Hepatocyte (in vitro differentiated cells): ENCODE results near the gene CLEC14A. TPM values are rescaled to one million over a fixed set of nuclear protein-coding genes. Genes with fewer than 3 reads are reported as not detected.
A peak's percentile ranks its signal among the peaks of the same experiment; 100 is the strongest.

Experiments
- DNase-seq: peaks from one replicate; pipeline ENCODE4 v3.0.0-alpha.2; 2016; ENCODE audit warnings: low spot score
- H2AFZ ChIP-seq: fragments of 200-600 bp; sonication (generic); 2 replicates; pipeline ENCODE4 v1.6.0; 2016; ENCODE audit warnings: antibody characterized with exemption, mild to moderate bottlenecking
- H3K27ac ChIP-seq: fragments of 200-600 bp; sonication (generic); 2 replicates; pipeline ENCODE4 v1.5.1; 2016; ENCODE audit warnings: mild to moderate bottlenecking
- H3K27me3 ChIP-seq: fragments of 200-600 bp; sonication (generic); 2 replicates; pipeline ENCODE4 v1.6.1; 2016
- H3K36me3 ChIP-seq: fragments of 200-600 bp; sonication (generic); replicated peaks from 2 replicates; pipeline ENCODE4 v1.5.1; 2016; ENCODE audit warnings: low read depth; ENCODE audit not compliant: insufficient read depth
- H3K4me1 ChIP-seq: fragments of 200-600 bp; sonication (generic); 2 replicates; pipeline ENCODE4 v1.5.1; 2016; ENCODE audit warnings: mild to moderate bottlenecking, moderate library complexity; ENCODE audit not compliant: insufficient read depth
- H3K4me2 ChIP-seq: fragments of 200-600 bp; sonication (generic); 2 replicates; pipeline ENCODE4 v1.6.0; 2016
- H3K4me3 ChIP-seq: fragments of 200-600 bp; sonication (generic); 2 replicates; pipeline ENCODE4 v1.5.1; 2016; ENCODE audit warnings: mild to moderate bottlenecking
- H3K79me2 ChIP-seq: fragments of 200-600 bp; sonication (generic); 2 replicates; pipeline ENCODE4 v1.6.0; 2017; ENCODE audit warnings: mild to moderate bottlenecking
- H3K9me2 ChIP-seq: fragments of 200-600 bp; sonication (generic); replicated peaks from 2 replicates; pipeline ENCODE4 v1.6.0; 2017; ENCODE audit warnings: mild to moderate bottlenecking; ENCODE audit not compliant: insufficient read depth
- H3K9me3 ChIP-seq: fragments of 200-600 bp; sonication (generic); 2 replicates; pipeline ENCODE4 v1.5.1; 2016; ENCODE audit warnings: low read depth, mild to moderate bottlenecking
- H4K20me1 ChIP-seq: fragments of 200-600 bp; sonication (generic); 2 replicates; pipeline ENCODE4 v1.6.0; 2016; ENCODE audit warnings: mild to moderate bottlenecking; ENCODE audit not compliant: insufficient read depth, poor library complexity, severe bottlenecking
- CTCF ChIP-seq: fragments of 200-600 bp; sonication (generic); IDR thresholded peaks from 2 replicates; pipeline ENCODE4 v1.5.1; 2016; ENCODE audit warnings: antibody characterized with exemption, mild to moderate bottlenecking; ENCODE audit not compliant: poor library complexity
- EZH2 ChIP-seq: fragments of 200-600 bp; sonication (generic); IDR thresholded peaks from 2 replicates; pipeline ENCODE4 v1.6.1; 2016; ENCODE audit warnings: antibody characterized with exemption, mild to moderate bottlenecking, borderline replicate concordance
- EZH2phosphoT487 ChIP-seq: fragments of 200-600 bp; sonication (generic); IDR thresholded peaks from one replicate; pipeline ENCODE4 v1.6.1; 2018; ENCODE audit warnings: antibody characterized with exemption, mild to moderate bottlenecking, low read depth, moderate library complexity; ENCODE audit not compliant: unreplicated experiment, severe bottlenecking
- WGBS: methylation state at CpG from one replicate; pipeline ENCODE4 v1.1.6; 2016; ENCODE audit warnings: low lambda C conversion rate; ENCODE audit errors: missing lambda C conversion rate; 5-methylcytosine and 5-hydroxymethylcytosine counted together
- polyA plus RNA-seq: library from polyadenylated mRNA; unstranded; fragments of >200 nt; fragmentation: Nextera tagmentation; extraction: Ambion mirVana; gene quantifications from 2 replicates; pipeline ENCODE4 v1.2.1, GENCODE V29; 2016
- total RNA-seq: library from RNA; depleted of rRNA; stranded (reverse); fragments of >200 nt; gene quantifications from 2 replicates; pipeline ENCODE4 v1.2.3, GENCODE V29; 2014

The CLEC14A gene
- total and polyA plus RNA-seq, 2 experiments from 2014 or later, result 1.9 to 2.3 TPM

DNA sequence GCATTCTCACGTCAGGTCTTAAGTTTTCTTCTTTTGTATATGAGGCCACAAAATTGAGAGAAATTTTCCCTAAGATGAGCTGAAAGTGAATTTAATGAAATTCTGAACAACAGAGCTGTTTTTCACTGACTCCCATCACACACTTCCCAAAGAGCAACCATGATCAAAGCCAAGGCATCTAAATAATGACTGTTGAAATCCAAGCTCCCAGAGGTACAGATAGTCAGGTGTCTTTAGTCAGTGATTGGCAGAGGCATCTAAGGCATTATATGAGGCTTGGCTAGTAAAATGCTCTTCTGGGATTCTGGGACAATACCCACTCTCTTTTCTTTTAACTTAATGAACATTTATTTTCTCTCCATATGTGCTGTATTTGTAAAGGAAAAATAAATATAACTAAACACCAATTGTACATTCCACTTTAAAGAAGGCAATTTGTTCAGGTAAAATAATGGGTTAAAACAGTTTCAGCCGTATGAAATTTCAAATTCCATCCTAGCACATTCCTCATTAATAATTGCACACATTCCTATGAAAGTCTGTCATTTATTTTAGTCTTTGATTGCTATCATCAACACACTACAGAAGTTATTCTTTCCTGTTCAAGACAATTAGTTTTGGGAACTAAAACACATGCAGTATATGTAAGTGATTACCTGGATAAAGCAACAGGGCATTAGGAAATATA, 49.1 kb downstream of the CLEC14A start:
- H3K4me3 ChIP-seq, result peak overlapping the region; percentile 7
- H3K9me3 ChIP-seq, result no peaks in the 10 kb centered on the region
- H3K4me2 ChIP-seq, result peak overlapping the region; percentile 89
- H4K20me1 ChIP-seq, result no peaks in the 10 kb centered on the region
- no peaks in the 10 kb centered on the region for H3K79me2 ChIP-seq
- DNase-seq, result no peak
- peak overlapping the region; percentile 14 for H2AFZ ChIP-seq
- H3K36me3 ChIP-seq, result no peaks in the 10 kb centered on the region
- H3K9me2 ChIP-seq, result no peaks in the 10 kb centered on the region
- 58% methylated on average over 2 of the region's 2 CpGs for WGBS
- H3K27ac ChIP-seq, result peak overlapping the region; percentile 98
- H3K4me1 ChIP-seq, result peaks cover 21% of the 10 kb centered on the region
- peaks cover 40% of the 10 kb centered on the region for H3K27me3 ChIP-seq
- TF ChIP-seq CTCF (no peak), EZH2 (no peak), EZH2phosphoT487 (no peak)

GRCh38 chr14:38205949-38206665, 49.8 kb downstream of the CLEC14A start:
- WGBS, result 73% methylated on average over 5 of the region's 5 CpGs
- H3K4me3 ChIP-seq, result no peak overlapping the region
- H2AFZ ChIP-seq, result no peak overlapping the region
- no peaks in the 10 kb centered on the region for H3K36me3 ChIP-seq
- no peaks in the 10 kb centered on the region for H3K9me3 ChIP-seq
- no peaks in the 10 kb centered on the region for H4K20me1 ChIP-seq
- H3K27me3 ChIP-seq, result peaks cover 33% of the 10 kb centered on the region
- H3K27ac ChIP-seq, result no peak overlapping the region
- no peaks in the 10 kb centered on the region for H3K79me2 ChIP-seq
- no peak overlapping the region for H3K4me2 ChIP-seq
- DNase-seq, result no peak
- no peaks in the 10 kb centered on the region for H3K9me2 ChIP-seq
- peaks cover 20% of the 10 kb centered on the region for H3K4me1 ChIP-seq
- TF ChIP-seq CTCF (no peak), EZH2 (no peak), EZH2phosphoT487 (no peak)

DNA sequence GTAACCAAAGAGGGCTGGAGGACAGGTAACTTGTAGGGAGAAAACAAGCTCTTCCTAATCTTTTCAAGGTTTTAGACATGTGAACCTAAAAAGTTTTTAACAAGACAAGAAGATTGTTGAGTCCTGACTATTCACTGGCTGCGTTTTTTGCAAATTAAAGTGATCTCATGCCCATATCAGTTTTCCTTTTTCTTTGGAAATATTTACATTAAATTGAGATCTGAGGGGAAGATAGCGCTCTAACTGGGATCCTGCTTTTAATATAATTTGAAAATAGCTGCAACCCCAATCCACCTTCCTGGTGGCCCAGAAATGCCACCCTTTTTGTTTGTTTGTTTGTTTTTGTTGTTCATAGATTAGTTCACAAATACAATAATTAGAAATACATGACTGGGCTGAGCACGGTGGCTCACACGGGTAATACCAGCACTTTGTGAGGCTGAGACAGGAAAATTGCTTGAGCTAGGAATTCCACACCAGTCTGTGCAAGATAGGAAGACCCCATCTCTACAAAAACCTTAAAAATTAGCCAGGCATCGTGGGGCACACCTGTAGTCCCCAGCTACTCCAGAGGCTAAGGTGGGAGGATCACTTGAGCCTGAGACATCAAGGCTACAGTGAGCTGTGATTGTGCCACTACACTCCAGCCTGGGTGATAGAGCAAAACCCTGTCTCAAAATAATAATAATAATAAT, 50.6 kb downstream of the CLEC14A start:
- H2AFZ ChIP-seq, result no peak overlapping the region
- DNase-seq, result no peak
- no peaks in the 10 kb centered on the region for H3K9me3 ChIP-seq
- peaks cover 24% of the 10 kb centered on the region for H3K27me3 ChIP-seq
- H3K4me1 ChIP-seq, result peaks cover 18% of the 10 kb centered on the region
- no peaks in the 10 kb centered on the region for H3K9me2 ChIP-seq
- H3K36me3 ChIP-seq, result no peaks in the 10 kb centered on the region
- TF ChIP-seq EZH2phosphoT487, result no peak
- no peak for TF ChIP-seq EZH2
- no peak for TF ChIP-seq CTCF
- H3K4me2 ChIP-seq, result no peak overlapping the region
- no peak overlapping the region for H3K4me3 ChIP-seq
- 70% methylated on average over 5 of the region's 5 CpGs for WGBS
- no peaks in the 10 kb centered on the region for H4K20me1 ChIP-seq
- no peaks in the 10 kb centered on the region for H3K79me2 ChIP-seq
- H3K27ac ChIP-seq, result no peak overlapping the region
